Eye (tissue), 1 donor: ENCODE results near the gene CYLD.

ENCODE experiments used
- DNase-seq: peaks from one replicate; pipeline ENCODE4 v3.0.0-alpha.2; 2015

Gene CYLD

DNA sequence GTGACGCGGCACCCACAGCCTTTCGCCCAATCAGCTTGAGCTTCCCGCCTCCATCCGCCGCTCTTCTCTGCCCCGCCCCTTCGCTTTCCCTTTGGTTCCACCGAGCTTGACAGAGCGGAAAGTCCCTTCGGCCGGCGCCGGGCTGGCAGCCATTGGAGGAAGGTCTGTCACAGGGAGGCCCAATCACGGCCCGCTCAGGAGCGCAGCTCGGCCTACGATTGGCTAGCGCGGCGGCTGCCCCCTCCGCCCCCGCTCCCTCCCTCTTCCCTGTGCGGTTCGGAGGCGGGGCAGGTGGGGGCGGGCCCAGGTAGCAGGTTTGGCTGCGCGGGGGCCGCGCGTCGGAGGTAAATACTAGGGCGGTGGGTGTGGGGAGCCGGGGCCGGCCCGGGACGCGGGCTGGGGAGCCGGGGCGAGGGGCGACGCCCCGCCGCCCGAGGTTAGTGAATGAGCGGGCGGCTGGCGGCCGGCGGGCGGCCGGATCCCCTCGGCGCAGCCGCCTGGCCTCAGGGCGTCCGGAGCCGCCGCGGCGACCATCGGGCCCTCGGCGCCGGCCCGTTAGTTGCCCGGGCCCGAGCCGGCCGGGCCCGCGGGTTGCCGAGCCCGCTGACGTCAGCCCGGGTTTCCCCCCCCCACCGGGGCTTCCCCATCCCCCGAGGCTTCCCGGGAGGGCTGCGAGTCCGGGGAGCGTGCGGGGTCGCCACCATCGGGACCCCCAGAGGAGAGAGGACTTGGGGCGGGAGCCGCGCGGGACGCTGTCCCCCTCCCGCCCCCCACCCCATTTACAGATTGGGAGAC lies at the start of gene CYLD:
TSS of gene CYLD (plus strand) at position 306 of the 795 bp plus-strand sequence. CDS start 7,613 bp downstream, outside the sequence.
- peak; percentile 100 for DNase-seq

DNA sequence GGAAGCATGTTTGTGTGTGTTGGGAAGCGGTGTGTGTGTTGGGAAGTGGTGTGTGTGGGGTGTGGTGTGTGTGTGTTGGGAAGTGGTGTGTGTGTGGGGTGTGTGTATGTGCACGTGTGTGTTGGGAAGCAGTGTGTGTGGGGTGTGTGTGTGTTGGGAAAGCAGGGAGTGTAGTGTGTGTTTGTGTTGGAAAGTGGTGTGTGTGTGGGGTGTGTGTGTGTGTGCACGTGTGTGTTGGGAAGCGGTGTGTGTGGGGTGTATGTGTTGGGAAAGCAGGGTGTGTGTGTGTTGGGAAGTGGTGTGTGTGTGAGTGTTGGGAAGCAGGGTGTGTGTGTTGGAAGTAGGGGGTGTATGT lies 49.3 kb upstream of the CYLD start:
- DNase-seq, result no peak

DNA sequence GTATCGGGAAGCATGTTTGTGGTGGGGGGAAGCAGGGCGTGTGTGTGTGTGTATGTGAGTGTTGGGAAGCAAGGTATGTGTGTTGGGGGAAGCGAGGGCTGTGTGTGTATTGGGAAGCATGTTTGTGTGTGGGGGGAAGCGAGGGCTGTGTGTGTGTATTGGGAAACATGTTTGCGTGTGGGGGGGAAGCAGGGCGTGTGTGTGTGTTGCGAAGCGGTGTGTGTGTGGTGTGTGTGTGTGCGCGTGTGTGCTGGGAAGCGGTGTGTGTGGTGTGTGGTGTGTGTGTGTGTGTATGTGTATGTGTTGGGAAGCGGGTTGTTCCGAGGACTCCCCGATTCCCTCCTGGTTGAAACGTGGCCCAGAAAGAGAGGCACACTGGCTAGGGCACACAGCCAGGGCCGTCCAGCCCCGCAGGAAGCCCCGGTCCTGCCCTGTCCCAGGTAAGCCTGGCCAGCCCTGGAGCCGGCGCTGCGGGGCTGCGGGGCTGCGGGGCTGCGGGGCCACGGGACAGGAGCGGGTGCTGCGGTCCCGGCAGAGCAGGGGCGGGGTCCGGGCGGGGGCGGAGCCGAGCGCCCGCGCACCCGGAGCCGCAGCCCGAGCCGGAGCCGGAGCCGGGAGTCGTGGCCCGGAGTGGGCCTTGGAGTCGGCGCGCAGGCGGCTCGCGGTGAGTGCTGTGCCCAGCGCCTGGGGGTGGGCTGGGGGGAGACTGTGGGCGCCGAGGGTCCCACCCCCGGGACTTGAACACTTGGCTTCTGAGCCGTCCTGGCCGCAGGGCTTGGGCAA lies 48.7 kb upstream of the CYLD start, which contains the start of gene NOD2:
TSS of gene NOD2 (plus strand) at position 608 of the 783 bp plus-strand sequence. CDS start 5,890 bp downstream, outside the sequence.
- DNase-seq, result peak; percentile 42

DNA sequence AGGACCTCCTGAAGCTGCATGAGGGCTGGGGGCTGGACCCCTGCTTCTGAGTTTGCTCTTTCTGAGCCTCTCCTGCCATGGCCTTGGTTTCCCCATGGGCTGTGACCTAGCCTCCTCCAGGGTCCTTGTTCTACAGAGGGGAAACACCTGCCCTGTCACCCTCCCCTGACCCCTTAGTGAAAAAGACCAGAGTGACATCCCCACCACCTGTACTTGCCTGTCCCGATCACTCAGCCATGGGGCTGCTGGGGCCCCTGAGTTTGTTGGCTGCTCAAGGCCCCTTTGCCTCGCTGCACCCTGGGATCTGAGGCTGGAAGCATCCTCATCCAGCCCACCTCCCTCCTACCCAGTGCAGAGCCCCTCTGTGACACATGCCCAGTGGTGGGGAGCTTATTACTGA lies 47.7 kb upstream of the CYLD start:
- no peak for DNase-seq

DNA sequence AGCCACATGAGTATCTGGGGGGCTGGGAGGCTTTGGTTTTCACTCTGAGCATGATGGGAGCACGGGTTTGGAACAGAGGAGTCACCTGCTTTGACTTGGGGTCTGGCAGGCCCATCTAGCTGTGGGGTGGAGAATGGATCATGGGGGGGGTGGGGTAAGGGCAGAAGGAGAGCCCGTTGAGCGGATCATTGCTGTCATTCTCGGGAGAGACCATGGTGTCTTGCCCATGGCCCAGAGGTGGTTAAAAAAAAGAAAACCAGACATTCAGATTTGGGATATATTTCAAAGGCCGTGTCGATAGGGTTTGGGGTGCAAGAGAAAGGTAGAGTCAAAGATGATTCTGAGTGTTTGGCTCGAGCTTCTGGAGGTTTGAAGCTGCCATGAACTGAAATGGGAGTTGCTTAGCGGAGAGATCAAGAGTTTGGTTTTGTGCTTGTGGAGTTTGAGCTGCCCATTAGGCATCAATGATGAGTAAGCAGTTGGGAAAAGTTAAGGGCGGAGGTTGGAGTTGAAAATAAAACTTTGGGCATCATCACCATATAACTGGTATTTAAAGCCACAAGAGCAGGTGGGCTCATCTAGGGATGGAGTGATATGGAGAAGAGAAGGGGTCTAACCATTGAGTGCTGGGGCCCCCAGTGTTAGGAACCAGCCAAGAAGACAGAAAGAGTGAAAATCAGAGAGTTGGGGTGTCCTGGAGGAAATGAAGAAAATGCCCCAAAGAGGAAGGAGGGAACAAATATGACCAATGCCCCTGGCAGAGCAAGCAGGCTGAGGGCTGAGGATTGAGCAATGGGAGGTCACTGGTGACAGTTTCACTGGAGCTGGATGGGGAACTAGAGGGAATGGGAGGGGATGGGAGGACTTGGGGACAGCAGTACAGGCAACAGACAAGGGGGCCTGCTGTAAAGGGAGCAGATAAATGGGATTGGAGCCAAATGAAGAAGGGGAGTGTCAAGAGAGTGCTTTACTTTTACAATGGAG lies 46.6 kb upstream of the CYLD start:
- no peak for DNase-seq

DNA sequence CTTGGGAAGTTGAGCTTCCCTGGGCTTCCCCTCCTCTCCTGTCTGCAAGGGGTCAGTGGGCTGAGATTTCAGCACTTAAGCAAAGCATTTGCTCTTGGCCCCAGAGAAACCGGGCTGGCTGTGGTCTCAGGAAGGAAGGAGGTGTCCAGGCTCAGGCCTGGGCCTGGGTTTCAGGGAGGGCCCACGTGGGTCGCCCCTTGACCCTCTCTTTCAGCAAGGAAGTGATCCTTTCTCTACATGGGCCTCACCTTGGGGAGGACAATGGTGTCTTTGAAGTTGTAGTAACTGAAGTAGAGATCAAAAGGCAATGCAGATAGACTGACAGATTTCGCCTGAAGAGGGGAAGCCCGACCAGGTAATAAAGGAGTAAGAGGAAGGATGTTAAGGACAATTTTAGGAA lies 45.8 kb upstream of the CYLD start:
- DNase-seq, result no peak

DNA sequence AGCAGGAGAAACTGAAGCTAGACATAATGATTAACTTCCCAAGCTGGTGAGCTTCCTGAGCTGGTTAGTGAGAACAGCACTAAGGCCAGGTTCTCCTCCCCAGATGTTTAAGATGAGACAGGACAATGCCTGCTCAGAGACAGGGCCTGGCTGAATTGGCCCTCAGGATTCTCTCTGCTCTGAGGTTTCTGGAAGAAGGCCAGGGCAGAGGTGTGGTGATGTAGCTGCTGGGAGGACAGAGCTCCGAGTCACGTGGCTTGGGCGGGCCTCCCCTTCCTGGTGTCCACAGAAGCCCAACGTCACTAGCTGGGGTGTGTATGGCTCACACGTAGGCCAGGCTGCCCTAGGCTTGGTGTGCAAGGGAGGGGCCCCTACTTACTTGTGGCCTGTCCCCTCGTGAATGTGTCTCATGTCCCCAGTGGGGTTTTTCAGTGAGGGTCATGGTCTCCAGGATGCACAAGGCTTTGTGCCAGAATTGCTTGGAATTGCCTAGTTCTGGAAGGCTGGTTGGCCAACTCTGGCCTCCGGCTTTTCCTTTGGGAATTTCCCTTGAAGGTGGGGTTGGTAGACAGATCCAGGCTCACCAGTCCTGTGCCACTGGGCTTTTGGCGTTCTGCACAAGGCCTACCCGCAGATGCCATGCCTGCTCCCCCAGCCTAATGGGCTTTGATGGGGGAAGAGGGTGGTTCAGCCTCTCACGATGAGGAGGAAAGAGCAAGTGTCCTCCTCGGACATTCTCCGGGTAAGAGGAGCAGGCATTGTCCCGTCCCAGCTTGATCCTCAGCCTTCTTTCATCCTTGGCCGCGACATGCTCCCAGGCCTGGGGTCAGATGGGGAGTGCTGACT lies 45.1 kb upstream of the CYLD start:
- DNase-seq, result no peak

DNA sequence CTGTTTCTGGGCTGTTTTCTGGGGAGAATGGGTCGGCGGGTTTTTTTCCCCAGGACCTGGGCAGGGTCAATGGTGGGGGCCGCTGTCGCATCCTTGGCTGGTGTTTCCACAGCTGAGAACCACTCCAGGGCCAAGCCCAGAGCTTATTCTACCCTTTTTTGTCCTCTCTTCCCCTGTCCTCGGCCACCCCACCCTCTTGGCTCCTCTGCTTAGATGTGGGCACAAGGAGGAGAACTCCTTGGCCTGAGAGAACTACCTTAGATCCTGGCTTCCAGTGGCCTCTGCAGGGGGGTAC lies 44.5 kb upstream of the CYLD start:
- no peak for DNase-seq

DNA sequence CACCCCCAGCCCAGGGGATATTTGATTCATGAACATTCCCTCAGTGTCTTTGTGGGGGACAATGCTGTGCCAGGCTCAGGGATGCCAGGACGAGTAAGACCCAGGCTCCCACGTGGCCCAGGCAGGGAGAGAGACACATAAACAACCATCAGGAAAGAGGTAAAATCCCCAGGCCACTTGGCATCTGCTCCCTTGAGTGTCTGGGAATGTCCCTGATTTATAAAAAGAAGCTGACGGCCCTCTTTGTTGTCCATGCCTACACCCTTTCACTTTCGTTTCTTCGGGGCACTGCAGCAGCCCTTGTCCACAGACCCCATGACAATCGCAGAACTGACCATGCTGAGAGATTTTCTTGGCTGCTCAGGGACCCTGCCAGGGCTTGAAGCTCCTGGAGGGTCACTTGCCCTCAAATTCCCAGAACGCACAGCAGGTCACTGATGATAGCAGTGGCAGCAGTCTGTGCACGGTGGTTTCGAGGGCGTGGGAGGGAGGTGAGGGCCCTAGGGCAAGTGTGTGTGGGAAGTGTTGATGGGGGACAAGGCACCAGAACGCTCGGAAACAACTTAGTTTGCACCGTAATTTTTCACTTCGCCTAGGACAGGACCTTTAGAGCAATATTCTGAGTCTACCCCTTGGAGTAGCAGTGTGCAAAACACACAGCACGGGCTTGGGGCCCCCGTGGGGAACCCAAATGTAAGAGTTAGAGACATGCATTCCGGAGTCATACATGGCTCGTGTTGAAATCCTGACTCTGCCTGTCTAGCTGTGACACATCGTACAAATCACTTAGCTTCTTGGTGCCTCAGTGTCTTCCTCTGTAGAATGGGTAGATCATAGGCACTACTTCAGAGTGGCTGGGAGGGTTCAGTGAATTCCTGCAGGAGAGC lies 43.8 kb upstream of the CYLD start:
- no peak for DNase-seq

DNA sequence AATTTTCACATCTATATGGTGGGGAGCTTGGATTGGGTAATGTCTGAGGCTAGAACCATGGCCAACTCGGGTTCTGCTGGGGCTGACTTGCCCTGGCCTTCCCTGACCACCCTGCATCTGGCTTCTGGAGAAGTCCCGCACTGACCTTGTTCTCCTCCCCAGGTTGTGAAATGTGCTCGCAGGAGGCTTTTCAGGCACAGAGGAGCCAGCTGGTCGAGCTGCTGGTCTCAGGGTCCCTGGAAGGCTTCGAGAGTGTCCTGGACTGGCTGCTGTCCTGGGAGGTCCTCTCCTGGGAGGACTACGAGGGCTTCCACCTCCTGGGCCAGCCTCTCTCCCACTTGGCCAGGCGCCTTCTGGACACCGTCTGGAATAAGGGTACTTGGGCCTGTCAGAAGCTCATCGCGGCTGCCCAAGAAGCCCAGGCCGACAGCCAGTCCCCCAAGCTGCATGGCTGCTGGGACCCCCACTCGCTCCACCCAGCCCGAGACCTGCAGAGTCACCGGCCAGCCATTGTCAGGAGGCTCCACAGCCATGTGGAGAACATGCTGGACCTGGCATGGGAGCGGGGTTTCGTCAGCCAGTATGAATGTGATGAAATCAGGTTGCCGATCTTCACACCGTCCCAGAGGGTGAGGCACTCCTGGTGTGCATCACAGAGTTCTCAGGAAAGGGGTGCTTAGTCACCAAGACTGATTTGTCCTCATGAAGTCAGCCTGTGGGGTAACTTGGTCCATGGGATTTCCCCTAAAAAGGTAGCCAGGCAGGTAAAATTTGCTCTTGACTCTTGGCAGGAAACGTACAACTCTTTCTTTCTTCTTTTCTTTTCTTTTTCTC lies 42.3 kb upstream of the CYLD start:
- no peak for DNase-seq

DNA sequence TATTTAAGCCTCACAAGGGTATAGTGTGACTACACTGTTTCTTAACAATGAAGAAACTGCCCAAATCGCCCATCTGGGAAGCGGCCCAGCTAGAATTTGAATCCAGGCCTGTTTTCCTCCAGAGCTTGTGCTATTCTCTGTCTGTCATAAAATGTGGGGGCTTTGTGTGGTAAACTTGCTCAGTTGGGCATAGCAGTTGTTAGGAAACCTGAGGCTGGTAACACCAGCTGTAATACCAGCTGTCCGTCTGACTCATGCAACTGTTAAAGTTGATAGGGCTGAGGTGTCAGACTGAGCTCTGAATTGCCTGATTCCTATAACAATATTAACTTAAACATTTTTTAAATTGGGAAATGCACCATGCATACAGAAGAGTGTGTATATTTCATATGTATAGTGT lies 39.2 kb upstream of the CYLD start:
- DNase-seq, result peak; percentile 22

DNA sequence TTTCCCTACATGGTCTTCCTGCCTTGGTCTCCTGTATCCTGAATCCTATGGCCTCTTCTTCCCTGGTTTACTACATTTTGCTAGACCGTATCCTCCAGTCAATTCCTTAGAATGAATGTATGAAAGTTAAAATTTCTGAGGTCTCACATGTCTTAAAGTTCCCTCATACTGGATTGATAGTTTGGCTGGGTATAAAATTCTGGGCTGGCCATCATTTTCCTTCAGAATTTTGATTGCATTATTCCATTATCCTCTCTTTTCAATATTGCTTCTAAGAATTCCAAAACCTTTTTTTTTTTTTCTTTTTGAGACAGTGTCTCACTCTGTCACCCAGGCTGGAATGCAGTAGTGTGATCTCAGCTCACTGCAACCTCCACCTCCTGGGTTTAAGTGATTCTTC lies 37.6 kb upstream of the CYLD start:
- no peak for DNase-seq

DNA sequence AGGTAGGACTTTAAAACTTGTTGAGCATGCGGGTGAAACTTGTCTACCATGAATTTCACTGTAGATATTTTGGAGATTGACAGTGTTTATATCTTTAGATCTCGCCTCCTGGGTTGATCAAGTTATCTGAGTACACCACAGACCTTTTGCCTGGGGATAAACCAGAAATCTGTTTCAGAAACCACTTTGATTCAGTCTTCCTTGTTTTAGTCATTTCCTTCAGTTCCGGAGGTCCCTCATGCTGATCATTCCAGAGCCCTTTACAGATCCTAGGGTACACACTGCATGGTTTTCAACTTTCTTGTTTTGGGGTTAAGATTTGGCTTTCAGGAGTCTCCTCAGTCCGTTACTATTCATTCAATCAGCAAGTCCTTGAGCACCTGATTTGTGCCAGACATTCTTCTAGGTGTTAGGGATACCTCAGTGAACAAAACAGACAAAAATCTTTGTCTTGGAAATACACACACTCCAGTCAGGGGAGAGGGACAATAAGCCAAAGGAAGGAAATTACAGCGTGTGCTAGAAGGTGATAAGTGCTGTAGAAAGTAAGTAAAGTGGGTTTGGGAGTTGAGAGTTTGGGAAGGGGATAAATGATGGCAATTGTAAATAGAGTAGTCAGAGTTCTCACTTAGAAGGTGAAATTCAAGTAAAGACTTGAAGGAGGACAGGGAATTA lies 36.3 kb upstream of the CYLD start:
- no peak for DNase-seq

DNA sequence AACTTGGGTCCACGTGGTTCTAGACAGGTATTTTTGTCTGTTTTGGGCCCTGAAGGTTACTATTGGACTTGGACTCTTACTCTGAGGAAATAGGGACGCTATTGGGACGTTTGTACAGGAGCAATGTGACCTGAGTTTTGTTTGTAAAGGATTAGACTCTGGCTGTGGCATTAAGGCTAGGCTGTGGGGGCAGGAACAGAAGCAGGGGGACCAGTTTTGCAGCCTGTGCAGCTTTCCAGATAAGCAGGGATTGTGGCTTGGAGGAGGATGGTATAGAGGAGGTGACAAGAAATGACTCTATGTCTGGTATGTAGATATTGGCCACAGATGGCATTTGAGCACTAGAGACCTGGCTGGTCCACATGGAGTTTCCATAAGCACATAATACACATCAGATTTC lies 35.6 kb upstream of the CYLD start:
- DNase-seq, result no peak

DNA sequence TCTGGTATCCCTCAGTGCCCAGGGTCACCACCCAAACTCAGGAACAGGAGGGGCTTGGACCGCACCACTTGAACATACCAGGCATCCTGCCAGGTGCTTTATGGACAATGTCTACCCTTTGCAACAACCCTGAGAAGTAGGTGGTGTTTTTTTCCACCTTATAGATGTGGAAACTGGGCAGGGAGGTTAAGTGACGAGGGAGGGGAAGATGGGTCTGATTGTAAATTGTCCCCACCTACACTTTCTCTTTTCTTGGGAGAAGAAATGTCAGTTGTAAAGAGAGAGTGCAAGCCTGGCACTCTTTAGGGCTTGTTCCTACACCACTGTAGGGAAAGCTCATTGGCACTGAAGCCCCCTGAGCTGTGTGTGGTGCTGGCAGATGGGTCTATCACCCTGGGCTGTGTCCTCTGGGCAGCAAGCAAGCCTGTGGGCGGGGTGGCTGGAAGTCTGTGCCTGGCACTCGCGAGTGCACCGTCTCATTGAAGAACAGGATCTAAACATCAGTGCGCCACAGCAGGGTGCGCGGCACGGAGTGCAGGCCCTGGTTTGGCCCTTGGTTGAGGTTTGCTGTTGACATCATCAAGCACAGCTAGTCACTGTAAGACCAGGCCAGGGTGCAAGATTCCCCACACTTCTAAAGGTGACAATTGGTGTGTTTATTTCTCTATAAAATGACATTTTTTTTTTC lies 33.4 kb upstream of the CYLD start:
- DNase-seq, result no peak

DNA sequence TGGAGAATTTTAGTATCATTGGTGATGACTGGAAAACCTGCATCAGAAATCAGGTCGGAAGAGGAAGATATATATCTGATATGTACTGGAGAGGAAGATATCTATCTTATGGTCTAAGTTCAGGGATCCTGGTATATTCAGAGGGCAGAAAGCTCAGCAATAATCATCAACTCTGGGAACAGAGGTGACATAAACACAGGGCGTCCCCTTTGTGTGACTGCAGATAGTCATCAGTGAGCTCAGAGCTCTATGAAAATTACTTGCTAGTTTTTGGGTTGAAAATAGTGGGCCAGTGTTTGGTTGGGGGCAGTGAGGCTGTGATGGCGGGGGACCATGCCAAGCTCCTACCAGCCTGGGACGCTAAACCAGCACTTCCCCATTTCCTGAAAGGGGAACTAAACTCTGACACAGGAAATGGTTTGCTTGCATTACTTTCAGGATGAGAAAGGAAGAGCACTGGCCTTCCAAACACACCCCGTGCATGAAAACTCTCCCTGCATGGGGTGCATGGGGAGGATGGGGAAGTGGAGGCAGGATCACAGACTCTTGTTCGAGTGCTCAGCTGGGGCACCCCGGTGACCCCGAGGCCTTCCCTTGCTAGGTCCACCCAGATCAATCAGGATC lies 32.7 kb upstream of the CYLD start:
- no peak for DNase-seq

DNA sequence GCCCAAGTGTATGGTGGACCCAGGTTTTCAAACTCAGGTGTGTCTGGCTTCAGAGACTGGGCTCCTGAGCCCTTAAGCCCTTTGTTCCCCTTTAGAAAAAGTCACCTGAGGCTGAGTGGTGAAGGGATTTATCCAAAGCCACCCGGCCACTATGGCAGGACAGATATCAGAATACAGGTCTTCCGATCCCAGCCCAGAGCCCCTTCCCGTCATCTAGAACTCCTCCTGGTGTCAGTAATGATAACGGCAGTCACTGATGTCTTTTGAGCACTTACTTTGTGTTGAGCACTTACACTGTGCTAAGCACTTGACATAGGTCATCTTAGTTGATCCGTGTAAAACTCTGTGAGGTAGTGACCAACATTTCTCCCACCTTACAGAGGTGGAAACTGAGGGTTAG lies 31.9 kb upstream of the CYLD start:
- DNase-seq, result no peak

DNA sequence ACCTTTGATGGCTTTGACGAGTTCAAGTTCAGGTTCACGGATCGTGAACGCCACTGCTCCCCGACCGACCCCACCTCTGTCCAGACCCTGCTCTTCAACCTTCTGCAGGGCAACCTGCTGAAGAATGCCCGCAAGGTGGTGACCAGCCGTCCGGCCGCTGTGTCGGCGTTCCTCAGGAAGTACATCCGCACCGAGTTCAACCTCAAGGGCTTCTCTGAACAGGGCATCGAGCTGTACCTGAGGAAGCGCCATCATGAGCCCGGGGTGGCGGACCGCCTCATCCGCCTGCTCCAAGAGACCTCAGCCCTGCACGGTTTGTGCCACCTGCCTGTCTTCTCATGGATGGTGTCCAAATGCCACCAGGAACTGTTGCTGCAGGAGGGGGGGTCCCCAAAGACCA lies 30.8 kb upstream of the CYLD start:
- no peak for DNase-seq
